IPS-20b (cell line): ENCODE results near the gene C2CD4C.
"Not testable (repeated sequence)": the region's sequence is repeated elsewhere in the genome, so short reads cannot be mapped to it uniquely, and the experiment has no call there.

ENCODE experiments used
- H3K27ac ChIP-seq: one replicate; pipeline ENCODE4 v1.5.1; 2013; ENCODE audit warnings: low read length
- H3K27me3 ChIP-seq: 2 replicates; pipeline ENCODE4 v1.6.1; 2013; ENCODE audit warnings: mild to moderate bottlenecking, low read length, inconsistent platforms; ENCODE audit not compliant: insufficient read depth
- H3K36me3 ChIP-seq: 2 replicates; pipeline ENCODE4 v1.6.1; 2013; ENCODE audit warnings: low read depth, mild to moderate bottlenecking, inconsistent platforms, low read length, moderate library complexity; ENCODE audit not compliant: insufficient read depth
- H3K4me1 ChIP-seq: 2 replicates; pipeline ENCODE4 v1.6.1; 2013; ENCODE audit warnings: mild to moderate bottlenecking, control low read depth, inconsistent platforms, low read length, moderate library complexity; ENCODE audit not compliant: insufficient read depth
- H3K4me3 ChIP-seq: 2 replicates; pipeline ENCODE4 v1.5.1; 2013; ENCODE audit warnings: mild to moderate bottlenecking, low read length, inconsistent platforms
- H3K9ac ChIP-seq: 2 replicates; pipeline ENCODE4 v1.6.1; 2013; ENCODE audit warnings: low read depth, mild to moderate bottlenecking, inconsistent platforms, low read length, moderate library complexity
- H3K9me3 ChIP-seq: 2 replicates; pipeline ENCODE4 v1.6.1; 2013; ENCODE audit warnings: mild to moderate bottlenecking, low read depth, low read length, inconsistent platforms; ENCODE audit not compliant: insufficient read depth

C2CD4C gene

DNA sequence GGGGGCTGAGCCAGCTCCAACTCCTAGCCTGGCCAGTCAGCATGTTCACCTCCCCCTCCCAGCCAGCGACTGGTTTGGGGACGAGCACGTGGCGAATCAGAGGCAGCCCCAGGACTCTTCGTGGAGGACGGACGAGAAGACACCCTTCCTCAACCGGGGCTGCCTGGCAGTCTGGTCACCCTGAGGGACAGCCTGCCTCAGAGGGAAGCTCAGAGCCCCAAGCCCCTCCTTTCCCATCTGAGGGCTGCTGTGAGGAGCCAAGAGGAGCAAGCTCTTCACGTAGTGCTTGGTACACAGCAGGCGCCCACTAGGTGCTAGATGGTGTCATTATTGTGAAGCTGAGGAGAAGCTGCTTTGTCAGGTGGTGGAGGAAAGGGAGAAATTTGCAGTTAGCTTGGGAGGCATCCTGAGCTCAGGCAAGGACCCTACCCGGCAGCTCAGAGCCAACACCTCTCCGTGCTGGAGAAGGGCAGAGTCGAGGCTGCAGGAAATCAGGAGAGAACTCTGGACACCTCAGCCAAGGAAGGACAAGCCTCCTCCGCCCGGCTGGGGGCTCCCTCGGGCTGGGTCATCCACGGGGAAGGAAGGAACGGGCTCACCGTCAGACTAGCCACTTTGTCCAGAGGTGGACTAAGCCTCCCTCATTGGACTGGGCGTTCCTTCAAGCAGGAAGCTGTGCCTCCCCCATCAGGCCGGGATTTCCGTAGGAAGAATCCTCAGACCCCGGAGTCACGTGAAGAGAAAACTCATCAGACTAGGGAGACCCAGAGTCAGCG lies 14.9 kb upstream of the C2CD4C start:
- Histone ChIP-seq H3K9me3 (no peaks in the 10 kb centered on the region), H3K36me3 (no peaks in the 10 kb centered on the region), H3K27me3 (peaks cover 21% of the 10 kb centered on the region), H3K4me1 (no peaks in the 10 kb centered on the region), H3K27ac (no peak overlapping the region), H3K9ac (no peak overlapping the region), H3K4me3 (no peak overlapping the region)

DNA sequence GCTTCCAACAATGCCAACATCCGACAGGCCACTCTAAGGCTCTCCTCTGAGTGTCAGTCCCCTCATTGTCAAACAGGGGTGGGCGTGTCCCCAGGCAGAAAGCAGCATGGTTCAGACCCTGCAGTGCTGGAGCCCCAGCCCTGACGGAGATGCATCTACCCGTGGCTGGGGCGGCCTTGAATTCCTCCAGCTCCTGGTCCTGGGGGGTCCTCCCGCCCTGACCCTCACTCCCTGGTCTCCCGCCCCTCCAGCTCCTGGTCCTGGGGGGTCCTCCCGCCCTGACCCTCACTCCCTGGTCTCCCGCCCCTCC lies 13.9 kb upstream of the C2CD4C start:
- H3K27ac ChIP-seq, H3K4me3 ChIP-seq, H3K4me1 ChIP-seq, H3K9ac ChIP-seq, H3K36me3 ChIP-seq, H3K9me3 ChIP-seq: not testable (repeated sequence)
- peaks cover 13% of the 10 kb centered on the region for H3K27me3 ChIP-seq

DNA sequence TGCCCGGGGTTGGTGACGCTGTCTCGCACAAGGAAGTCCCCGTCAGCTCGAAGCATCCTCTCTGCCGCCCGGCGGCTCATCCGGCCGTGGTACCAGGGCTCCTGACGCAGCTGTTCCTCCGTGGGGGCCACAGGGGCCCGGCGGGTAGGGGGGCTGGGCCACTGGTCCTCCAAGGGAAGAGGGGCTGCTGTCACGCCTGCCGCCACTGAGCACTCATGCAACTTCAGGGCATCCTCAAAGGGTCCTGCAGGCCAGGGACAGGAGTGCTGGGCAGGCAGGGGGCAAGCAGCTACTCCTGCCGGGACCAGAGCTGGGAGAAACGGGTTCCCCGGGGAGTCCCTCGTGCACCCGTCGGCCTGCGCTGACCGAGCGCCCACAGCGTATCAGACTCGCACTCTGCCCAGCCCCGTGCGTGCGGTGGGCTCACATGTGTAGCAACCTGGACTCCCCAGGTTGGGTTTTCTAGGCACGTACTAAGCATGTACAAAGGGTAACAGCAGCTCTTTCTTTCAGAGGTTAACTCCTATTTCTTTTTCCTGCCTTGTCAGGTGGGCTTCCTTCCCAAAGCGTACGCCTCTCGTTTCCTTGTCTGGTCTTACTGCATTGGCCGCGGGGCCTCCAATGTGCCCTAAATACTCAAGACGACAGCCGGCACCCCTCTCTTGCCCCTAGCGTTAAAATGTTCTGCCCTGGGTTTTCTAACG lies 13.4 kb upstream of the C2CD4C start:
- Histone ChIP-seq H3K9me3 (no peaks in the 10 kb centered on the region), H3K27ac (no peak overlapping the region), H3K36me3 (no peaks in the 10 kb centered on the region), H3K4me3 (no peak overlapping the region), H3K4me1 (no peaks in the 10 kb centered on the region), H3K27me3 (peaks cover 8% of the 10 kb centered on the region), H3K9ac (no peak overlapping the region)

DNA sequence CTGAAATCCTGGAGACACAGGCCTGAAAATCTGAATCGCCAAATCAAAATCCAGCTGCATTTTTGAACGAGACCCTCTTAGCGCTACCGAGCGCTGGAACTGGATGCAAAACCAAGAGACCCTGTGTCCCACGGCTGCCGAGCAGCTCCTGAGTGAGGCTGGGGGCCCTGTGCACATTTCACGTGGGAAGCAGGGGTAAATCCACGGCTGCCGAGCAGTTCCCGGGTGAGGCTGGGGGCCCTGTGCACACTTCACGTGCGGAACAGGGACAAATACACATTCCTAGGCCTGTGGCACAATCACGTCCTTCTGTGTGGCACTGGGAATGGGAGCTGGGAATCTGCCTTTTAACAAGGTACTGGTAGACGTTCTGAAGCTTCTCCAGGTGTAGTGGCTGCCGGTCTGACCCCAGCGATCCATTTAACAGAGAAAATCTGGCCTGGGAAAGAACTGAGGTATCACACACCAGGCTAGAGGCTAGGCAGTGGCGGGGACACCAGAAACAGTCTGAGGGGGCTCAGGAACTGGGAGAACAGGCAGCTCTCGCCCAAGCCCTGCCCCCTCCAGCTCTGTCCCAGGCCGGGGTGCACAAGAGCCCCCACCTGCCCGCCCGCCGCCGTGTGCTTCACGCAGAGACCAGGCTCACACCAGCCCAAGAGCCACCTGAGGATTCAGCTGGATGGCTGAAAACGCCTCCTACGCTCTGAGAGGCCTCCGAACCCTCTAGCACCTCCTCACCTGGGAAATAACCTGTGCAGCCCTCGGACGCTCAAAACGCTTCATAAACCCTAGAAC lies 11.0 kb upstream of the C2CD4C start:
- H3K9ac ChIP-seq = no peak overlapping the region
- H3K27ac ChIP-seq = no peak overlapping the region
- H3K27me3 ChIP-seq = no peaks in the 10 kb centered on the region
- H3K4me3 ChIP-seq = no peak overlapping the region
- no peaks in the 10 kb centered on the region for H3K9me3 ChIP-seq
- no peaks in the 10 kb centered on the region; the same call in 1 of the 2 replicates for H3K4me1 ChIP-seq
- H3K36me3 ChIP-seq = no peaks in the 10 kb centered on the region

DNA sequence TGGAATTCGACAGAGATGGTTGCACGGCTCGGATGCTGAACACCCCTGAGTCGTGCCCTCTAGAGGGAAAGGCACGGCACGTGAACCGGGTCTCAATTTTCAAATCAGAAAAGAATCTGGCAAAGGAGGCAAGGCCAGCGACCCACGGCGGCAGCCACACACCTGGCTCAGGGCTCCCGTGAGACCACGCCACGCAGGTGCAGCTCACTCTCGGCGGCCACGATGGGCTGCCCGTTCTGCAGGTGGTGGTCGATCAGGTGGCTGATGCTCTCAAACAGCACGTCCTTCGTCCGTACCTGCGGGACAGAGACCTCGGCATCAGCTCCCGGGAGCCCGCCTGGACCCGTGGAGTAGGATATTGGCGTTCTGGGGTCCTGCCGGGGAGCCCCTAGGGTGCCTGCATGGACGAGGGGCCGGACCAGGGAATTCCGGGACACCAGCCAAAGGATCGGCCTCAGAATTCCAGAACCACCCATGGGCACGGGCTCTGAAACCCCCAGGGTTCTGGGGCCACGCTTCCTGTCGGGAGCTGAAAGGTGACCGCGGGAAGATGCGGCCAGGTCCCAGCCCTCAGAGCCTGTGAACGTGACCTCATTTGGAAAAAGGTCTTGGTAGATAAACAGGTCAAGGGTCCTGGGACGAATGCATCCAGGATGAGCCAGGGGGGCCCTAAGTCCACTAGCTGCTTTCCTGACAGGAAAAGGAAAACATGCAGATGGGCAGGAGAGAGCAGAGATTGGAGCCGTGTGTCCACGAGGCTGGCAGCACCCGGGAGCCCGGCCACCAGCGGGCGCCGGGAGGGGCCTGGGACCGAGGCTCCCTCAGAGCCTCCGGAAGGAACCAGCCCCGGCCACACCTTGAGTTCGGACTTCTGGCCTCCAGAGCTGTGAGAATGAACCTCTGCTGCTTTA lies 10.1 kb upstream of the C2CD4C start:
- Histone ChIP-seq H3K36me3 (no peaks in the 10 kb centered on the region), H3K9me3 (no peaks in the 10 kb centered on the region), H3K27me3 (no peaks in the 10 kb centered on the region), H3K4me1 (no peaks in the 10 kb centered on the region; the same call in 1 of the 2 replicates), H3K4me3 (no peak overlapping the region), H3K9ac (no peak overlapping the region), H3K27ac (no peak overlapping the region)

DNA sequence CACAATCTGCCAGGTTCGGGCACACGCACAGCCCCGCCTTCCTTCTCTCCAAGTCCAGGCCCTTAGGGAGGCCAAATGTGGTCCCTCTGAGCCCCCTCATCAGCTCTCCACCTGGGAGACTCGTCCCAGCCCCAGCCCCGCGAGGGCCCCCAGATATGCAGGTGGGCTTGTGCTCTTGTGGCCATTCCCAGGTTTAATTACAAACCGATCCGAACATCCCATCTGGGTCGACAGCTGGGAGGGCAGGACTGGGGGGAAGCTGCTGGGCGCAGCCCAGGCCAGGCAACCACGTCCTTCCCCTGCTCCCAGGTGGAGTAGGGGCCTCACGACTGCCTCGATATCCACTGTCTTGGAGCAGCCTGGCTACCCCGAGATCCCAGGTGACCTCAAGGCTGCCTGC lies 7.5 kb upstream of the C2CD4C start:
- Histone ChIP-seq H3K9me3 (no peaks in the 10 kb centered on the region), H3K4me3 (no peak overlapping the region), H3K27ac (no peak overlapping the region), H3K27me3 (no peaks in the 10 kb centered on the region), H3K4me1 (no peaks in the 10 kb centered on the region; the same call in 1 of the 2 replicates), H3K36me3 (no peaks in the 10 kb centered on the region), H3K9ac (no peak overlapping the region)

DNA sequence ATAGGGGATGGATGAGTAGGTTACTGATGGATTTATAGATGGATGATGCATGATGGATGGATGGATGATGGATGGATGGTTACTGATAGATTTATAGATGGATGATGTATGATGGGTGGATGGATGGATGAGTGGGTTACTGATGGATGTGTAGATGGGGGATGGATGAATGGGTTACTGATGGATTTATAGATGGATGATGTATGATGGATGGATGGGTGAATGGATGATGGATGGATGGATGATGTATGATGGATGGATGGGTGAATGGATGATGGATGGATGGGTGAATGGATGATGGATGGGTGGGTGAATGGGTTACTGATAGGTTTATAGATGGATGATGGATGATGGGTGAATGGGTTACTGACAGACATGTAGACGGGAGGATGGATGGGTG lies 6.3 kb upstream of the C2CD4C start:
- Histone ChIP-seq H3K27ac (no peak overlapping the region), H3K4me1 (no peaks in the 10 kb centered on the region; the same call in 1 of the 2 replicates), H3K9ac (no peak overlapping the region), H3K36me3 (no peaks in the 10 kb centered on the region), H3K4me3 (no peak overlapping the region), H3K9me3 (no peaks in the 10 kb centered on the region), H3K27me3 (peaks cover 3% of the 10 kb centered on the region)

DNA sequence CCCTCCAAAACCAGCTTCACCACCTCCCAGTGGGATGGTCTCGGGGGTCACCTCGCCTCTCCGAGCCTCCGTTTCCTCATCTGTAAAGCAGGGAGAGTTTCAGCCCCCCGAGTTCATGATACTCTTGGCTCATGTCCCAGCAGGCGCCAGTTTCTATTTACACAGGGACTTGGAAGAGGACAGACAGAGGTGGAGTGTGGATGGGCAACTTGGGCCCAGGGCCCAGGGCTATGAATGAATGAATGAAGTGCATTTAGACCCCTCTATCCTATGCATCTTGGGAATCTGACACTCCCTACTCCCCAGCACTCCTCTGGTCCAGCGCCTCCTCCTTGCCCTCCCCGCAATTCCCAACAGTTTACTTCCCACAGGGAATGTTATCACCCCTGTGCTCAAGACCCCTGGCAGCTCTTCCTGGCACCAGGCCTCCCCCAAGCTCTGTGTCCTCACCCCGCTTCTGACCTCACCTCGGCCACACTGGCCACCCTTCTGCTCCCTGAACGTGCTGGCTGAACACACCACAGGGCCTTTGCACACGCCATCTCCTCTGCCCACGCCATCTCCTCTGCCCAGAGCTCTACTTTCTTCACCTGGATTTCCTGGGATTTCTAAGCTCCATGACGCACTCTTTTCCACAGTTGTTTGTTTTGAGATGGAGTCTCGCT lies 4.9 kb upstream of the C2CD4C start:
- Histone ChIP-seq H3K4me1 (no peaks in the 10 kb centered on the region; the same call in 1 of the 2 replicates), H3K9me3 (no peaks in the 10 kb centered on the region), H3K36me3 (no peaks in the 10 kb centered on the region), H3K27me3 (peaks cover 14% of the 10 kb centered on the region), H3K27ac (no peak overlapping the region), H3K9ac (no peak overlapping the region), H3K4me3 (no peak overlapping the region)

DNA sequence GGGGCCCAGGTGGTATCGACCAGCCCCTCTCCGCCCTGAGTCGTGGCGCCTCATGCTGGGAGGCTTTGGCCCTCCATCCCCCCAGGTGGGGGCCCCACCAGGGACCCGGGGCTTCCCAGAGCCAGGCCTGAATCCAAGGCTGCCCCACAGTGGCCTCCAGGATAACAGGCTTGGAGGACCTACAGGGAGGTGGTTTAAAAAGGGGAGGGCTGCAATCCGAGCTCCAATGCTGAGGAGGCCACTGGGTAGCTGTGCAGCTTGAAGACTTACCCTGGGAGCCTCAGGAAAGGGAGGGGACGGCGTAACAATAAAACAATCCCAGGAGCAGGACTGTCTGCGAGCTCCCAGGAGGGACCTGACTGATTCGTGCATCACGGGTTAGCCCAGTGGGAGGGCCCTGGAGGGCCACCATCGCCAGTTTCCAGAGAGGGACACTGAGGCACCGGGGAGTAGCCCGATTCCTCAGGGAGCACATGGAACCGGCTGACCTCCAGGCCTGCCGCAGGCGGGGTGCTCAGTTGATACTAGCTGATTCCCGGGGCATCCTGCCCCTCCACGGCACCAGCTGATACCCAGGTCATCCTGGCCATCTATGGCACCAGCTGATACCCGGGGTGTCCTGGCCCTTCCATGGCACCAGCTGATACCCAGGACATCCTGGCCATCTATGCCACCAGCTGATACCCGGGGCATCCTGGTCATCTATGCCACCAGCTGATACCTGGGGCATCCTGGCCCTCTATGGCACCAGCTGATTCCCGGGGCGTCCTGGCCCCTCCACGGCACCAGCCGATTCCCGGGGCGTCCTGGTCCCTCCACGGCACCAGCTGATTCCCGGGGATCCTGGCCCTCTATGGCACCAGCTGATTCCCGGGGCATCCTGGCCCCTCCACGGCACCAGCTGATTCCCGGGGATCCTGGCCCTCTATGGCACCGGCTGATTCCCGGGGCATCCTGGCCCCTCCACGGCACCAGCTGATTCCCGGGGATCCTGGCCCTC lies 3.7 kb upstream of the C2CD4C start:
- Histone ChIP-seq H3K9me3 (no peaks in the 10 kb centered on the region), H3K9ac (no peak overlapping the region), H3K4me1 (no peaks in the 10 kb centered on the region; the same call in 1 of the 2 replicates), H3K27me3 (peaks cover 14% of the 10 kb centered on the region), H3K4me3 (no peak overlapping the region), H3K36me3 (no peaks in the 10 kb centered on the region), H3K27ac (no peak overlapping the region)

DNA sequence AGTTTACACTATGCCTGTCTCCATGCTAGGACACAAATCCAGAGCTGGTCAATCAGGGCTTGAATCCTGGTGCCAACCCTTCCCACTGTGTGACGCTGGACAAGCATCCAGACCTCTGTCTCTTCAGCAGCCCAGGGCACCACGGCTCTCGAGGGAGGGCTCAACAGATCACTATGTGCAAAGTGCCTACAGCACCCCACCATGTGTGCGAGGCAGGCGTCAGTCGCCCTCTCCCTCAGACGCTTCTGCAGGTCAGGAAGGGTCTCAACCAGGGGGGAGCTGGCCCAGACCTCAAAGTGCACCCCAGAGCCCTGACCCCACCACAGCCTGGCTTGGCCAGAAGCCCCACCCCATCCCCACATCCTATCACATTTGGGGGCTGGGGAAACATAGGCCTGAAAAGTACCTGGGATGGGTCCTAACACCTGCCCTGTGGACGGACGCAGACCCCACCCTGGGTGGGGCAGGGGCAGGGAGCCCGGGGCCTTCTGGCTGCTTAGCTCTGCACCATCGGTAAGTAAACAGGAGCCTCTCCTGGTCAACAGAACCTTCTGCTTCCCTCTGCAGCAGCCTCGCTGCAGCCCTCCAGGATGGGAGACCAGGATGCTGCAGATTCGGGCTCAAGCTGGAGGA lies 2.9 kb upstream of the C2CD4C start:
- H3K9me3 ChIP-seq = no peaks in the 10 kb centered on the region
- H3K4me3 ChIP-seq = no peak overlapping the region
- H3K4me1 ChIP-seq = no peaks in the 10 kb centered on the region
- no peak overlapping the region for H3K9ac ChIP-seq
- H3K36me3 ChIP-seq = no peaks in the 10 kb centered on the region
- H3K27ac ChIP-seq = no peak overlapping the region
- peaks cover 14% of the 10 kb centered on the region for H3K27me3 ChIP-seq
